GM23338 (cell line): ENCODE measurements around the gene TMEM117. TPM values are rescaled to one million over a fixed set of nuclear protein-coding genes. Genes with fewer than 3 reads are reported as not detected.

Experiments
- ATAC-seq: fragments of 200-7000 bp; cut with Tn5 transposase; 3 replicates; pipeline ENCODE4 v1.9.1; 2020
- DNase-seq: peaks from one replicate; pipeline ENCODE4 v3.0.0-alpha.2; 2015; ENCODE audit warnings: low spot score
- H2AFZ ChIP-seq: fragments of 200-600 bp; sonication (generic); 2 replicates; pipeline ENCODE4 v1.8.0; 2016; ENCODE audit warnings: antibody characterized with exemption, mild to moderate bottlenecking, moderate library complexity
- H3F3A ChIP-seq: fragments of 200-600 bp; sonication (generic); replicated peaks from 2 replicates; pipeline ENCODE4 v1.8.0; 2017; ENCODE audit warnings: antibody characterized with exemption, mixed run types, low read depth
- H3K27ac ChIP-seq: fragments of 200-600 bp; sonication (generic); 2 replicates; pipeline ENCODE4 v1.6.1; 2016; ENCODE audit warnings: low read depth
- H3K27me3 ChIP-seq: fragments of 200-600 bp; sonication (generic); 2 replicates; pipeline ENCODE4 v1.8.0; 2016; ENCODE audit warnings: mild to moderate bottlenecking, mixed run types, moderate library complexity; ENCODE audit not compliant: insufficient read depth
- H3K36me3 ChIP-seq: fragments of 200-600 bp; sonication (generic); 2 replicates; pipeline ENCODE4 v1.8.0; 2016; ENCODE audit warnings: mild to moderate bottlenecking; ENCODE audit not compliant: insufficient read depth
- H3K4me1 ChIP-seq: fragments of 200-600 bp; sonication (generic); 2 replicates; pipeline ENCODE4 v1.8.0; 2016; ENCODE audit warnings: mild to moderate bottlenecking, moderate library complexity; ENCODE audit not compliant: insufficient read depth
- H3K4me2 ChIP-seq: fragments of 200-600 bp; sonication (generic); 2 replicates; pipeline ENCODE4 v1.7.1; 2017; ENCODE audit warnings: mixed run types
- H3K4me3 ChIP-seq: fragments of 200-600 bp; sonication (generic); 2 replicates; pipeline ENCODE4 v1.6.1; 2016; ENCODE audit warnings: mixed run types
- H3K79me2 ChIP-seq: fragments of 200-600 bp; sonication (generic); replicated peaks from 2 replicates; pipeline ENCODE4 v1.8.0; 2017; ENCODE audit warnings: mild to moderate bottlenecking; ENCODE audit not compliant: insufficient read depth
- H3K9me2 ChIP-seq: fragments of 200-600 bp; sonication (generic); 2 replicates; pipeline ENCODE4 v1.8.0; 2017; ENCODE audit not compliant: insufficient read depth
- H4K20me1 ChIP-seq: fragments of 200-600 bp; sonication (generic); replicated peaks from 2 replicates; pipeline ENCODE4 v1.8.0; 2017; ENCODE audit warnings: mild to moderate bottlenecking; ENCODE audit not compliant: insufficient read depth
- H3K27ac Mint-ChIP-seq: 2 replicates; pipeline ENCODE4 v1.8.0; 2020; ENCODE audit warnings: inconsistent platforms, mild to moderate bottlenecking, moderate library complexity, mixed read lengths
- H3K27me3 Mint-ChIP-seq: 3 replicates; pipeline ENCODE4 v1.8.0; 2022; ENCODE audit warnings: low read depth, mild to moderate bottlenecking, moderate library complexity, mixed read lengths, inconsistent platforms; ENCODE audit not compliant: insufficient read depth, poor library complexity
- H3K36me3 Mint-ChIP-seq: 3 replicates; pipeline ENCODE4 v1.8.0; 2021; ENCODE audit warnings: low read depth, mild to moderate bottlenecking, inconsistent platforms, moderate library complexity, mixed read lengths
- H3K4me1 Mint-ChIP-seq: 3 replicates; pipeline ENCODE4 v1.8.0; 2020; ENCODE audit warnings: mild to moderate bottlenecking, inconsistent platforms, mixed read lengths
- H3K4me3 Mint-ChIP-seq: 3 replicates; pipeline ENCODE4 v1.8.0; 2021; ENCODE audit warnings: moderate library complexity, mild to moderate bottlenecking, inconsistent platforms, mixed read lengths
- H3K9me3 Mint-ChIP-seq: 3 replicates; pipeline ENCODE4 v1.8.0; 2020; ENCODE audit warnings: moderate library complexity, mild to moderate bottlenecking, inconsistent platforms, mixed read lengths
- CREB1 ChIP-seq: fragments of 250-450 bp; sonication (Bioruptor Pico); IDR thresholded peaks from 2 replicates; pipeline ENCODE4 v1.5.0; 2020; ENCODE audit warnings: low read depth, mild to moderate bottlenecking, moderate library complexity
- EZH2phosphoT487 ChIP-seq: fragments of 200-600 bp; sonication (generic); IDR thresholded peaks from one replicate; pipeline ENCODE4 v1.8.1; 2018; ENCODE audit warnings: antibody characterized with exemption; ENCODE audit not compliant: unreplicated experiment
- JUNB ChIP-seq: IDR thresholded peaks from one replicate; pipeline ENCODE4 v1.6.1; 2016; ENCODE audit warnings: antibody characterized with exemption; ENCODE audit not compliant: unreplicated experiment
- POLR2AphosphoS5 ChIP-seq: IDR thresholded peaks from 2 replicates; pipeline ENCODE4 v1.6.1; 2016; ENCODE audit warnings: antibody characterized with exemption, low read depth
- STAT1 ChIP-seq: IDR thresholded peaks from one replicate; pipeline ENCODE4 v1.6.1; 2016; ENCODE audit warnings: antibody characterized with exemption; ENCODE audit not compliant: unreplicated experiment
- ZNF114 ChIP-seq: fragments of 250-450 bp; sonication (Bioruptor Pico); IDR thresholded peaks from 2 replicates; pipeline ENCODE4 v1.5.0; 2020; ENCODE audit warnings: mild to moderate bottlenecking, moderate library complexity
- ZNF331 ChIP-seq: fragments of 250-450 bp; sonication (Bioruptor Pico); IDR thresholded peaks from 2 replicates; pipeline ENCODE4 v1.5.0; 2020; ENCODE audit warnings: low read depth, mild to moderate bottlenecking, moderate library complexity
- polyA plus RNA-seq: library from polyadenylated mRNA; unstranded; fragments of >200 nt; fragmentation: Nextera tagmentation; extraction: Ambion mirVana; gene quantifications from 2 replicates; pipeline ENCODE4 v1.2.1, GENCODE V29; 2016
- total RNA-seq: library from RNA; depleted of rRNA; stranded (reverse); fragments of >200 nt; shearing (Covaris generic); gene quantifications from 2 replicates; pipeline ENCODE4 v1.2.3, GENCODE V29; 2014
- TF ChIP-seq, protein P1 (sequence below): fragments of 250-450 bp; sonication (Bioruptor Pico); IDR thresholded peaks from 2 replicates; pipeline ENCODE4 v1.5.0; 2020; ENCODE audit warnings: mild to moderate bottlenecking, moderate library complexity
- TF ChIP-seq, protein P2 (sequence below): IDR thresholded peaks from 2 replicates; pipeline ENCODE4 v1.6.1; 2016; ENCODE audit warnings: antibody characterized with exemption
- TF ChIP-seq, protein P3 (sequence below), 2 experiments: fragments of 200-600 bp in 1 of 2; sonication (generic) in 1 of 2; conservative IDR thresholded peaks; 2 replicates each; pipeline versions ENCODE4 v1.5.1 to v1.6.1; 2016 to 2017; ENCODE audit warnings: antibody characterized with exemption in 2 of 2, low read depth in 2 of 2, mild to moderate bottlenecking in 2 of 2, moderate library complexity in 1 of 2
- TF ChIP-seq, protein P4 (sequence below): IDR thresholded peaks from one replicate; pipeline ENCODE4 v1.6.1; 2018; ENCODE audit warnings: antibody characterized with exemption; ENCODE audit not compliant: unreplicated experiment

Gene TMEM117
- total and polyA plus RNA-seq, 2 experiments from 2014 or later: 0.94 to 1.6 TPM

DNA sequence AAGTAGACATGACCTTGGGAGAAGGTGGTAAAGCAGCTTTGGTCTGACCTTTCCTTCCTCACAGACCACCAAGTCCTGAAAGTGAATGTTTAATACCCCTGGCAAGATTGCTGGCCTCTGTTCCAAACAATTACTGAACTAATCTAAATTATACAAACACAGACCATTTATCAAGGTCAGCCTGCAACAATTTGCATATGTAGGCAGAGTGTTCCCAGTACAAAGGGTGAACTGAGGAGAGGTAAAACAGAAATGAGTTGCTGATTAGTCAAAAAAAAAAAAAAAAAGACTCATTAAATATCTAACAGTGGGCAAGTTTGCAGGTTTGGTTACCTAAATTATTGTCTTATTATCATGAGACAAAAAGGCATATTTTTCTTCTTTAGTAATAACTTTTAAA lies 506.5 kb downstream of the TMEM117 start (continued):
- TF ChIP-seq, protein P1, sequence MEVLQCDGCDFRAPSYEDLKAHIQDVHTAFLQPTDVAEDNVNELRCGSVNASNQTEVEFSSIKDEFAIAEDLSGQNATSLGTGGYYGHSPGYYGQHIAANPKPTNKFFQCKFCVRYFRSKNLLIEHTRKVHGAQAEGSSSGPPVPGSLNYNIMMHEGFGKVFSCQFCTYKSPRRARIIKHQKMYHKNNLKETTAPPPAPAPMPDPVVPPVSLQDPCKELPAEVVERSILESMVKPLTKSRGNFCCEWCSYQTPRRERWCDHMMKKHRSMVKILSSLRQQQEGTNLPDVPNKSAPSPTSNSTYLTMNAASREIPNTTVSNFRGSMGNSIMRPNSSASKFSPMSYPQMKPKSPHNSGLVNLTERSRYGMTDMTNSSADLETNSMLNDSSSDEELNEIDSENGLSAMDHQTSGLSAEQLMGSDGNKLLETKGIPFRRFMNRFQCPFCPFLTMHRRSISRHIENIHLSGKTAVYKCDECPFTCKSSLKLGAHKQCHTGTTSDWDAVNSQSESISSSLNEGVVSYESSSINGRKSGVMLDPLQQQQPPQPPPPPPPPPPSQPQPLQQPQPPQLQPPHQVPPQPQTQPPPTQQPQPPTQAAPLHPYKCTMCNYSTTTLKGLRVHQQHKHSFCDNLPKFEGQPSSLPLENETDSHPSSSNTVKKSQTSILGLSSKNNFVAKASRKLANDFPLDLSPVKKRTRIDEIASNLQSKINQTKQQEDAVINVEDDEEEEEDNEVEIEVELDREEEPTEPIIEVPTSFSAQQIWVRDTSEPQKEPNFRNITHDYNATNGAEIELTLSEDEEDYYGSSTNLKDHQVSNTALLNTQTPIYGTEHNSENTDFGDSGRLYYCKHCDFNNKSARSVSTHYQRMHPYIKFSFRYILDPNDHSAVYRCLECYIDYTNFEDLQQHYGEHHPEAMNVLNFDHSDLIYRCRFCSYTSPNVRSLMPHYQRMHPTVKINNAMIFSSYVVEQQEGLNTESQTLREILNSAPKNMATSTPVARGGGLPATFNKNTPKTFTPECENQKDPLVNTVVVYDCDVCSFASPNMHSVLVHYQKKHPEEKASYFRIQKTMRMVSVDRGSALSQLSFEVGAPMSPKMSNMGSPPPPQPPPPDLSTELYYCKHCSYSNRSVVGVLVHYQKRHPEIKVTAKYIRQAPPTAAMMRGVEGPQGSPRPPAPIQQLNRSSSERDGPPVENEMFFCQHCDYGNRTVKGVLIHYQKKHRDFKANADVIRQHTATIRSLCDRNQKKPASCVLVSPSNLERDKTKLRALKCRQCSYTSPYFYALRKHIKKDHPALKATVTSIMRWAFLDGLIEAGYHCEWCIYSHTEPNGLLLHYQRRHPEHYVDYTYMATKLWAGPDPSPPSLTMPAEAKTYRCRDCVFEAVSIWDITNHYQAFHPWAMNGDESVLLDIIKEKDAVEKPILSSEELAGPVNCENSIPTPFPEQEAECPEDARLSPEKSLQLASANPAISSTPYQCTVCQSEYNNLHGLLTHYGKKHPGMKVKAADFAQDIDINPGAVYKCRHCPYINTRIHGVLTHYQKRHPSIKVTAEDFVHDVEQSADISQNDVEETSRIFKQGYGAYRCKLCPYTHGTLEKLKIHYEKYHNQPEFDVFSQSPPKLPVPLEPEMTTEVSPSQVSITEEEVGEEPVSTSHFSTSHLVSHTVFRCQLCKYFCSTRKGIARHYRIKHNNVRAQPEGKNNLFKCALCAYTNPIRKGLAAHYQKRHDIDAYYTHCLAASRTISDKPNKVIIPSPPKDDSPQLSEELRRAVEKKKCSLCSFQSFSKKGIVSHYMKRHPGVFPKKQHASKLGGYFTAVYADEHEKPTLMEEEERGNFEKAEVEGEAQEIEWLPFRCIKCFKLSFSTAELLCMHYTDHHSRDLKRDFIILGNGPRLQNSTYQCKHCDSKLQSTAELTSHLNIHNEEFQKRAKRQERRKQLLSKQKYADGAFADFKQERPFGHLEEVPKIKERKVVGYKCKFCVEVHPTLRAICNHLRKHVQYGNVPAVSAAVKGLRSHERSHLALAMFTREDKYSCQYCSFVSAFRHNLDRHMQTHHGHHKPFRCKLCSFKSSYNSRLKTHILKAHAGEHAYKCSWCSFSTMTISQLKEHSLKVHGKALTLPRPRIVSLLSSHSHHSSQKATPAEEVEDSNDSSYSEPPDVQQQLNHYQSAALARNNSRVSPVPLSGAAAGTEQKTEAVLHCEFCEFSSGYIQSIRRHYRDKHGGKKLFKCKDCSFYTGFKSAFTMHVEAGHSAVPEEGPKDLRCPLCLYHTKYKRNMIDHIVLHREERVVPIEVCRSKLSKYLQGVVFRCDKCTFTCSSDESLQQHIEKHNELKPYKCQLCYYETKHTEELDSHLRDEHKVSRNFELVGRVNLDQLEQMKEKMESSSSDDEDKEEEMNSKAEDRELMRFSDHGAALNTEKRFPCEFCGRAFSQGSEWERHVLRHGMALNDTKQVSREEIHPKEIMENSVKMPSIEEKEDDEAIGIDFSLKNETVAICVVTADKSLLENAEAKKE (CRISPR knock-in tag): no peak
- TF ChIP-seq, protein P2, sequence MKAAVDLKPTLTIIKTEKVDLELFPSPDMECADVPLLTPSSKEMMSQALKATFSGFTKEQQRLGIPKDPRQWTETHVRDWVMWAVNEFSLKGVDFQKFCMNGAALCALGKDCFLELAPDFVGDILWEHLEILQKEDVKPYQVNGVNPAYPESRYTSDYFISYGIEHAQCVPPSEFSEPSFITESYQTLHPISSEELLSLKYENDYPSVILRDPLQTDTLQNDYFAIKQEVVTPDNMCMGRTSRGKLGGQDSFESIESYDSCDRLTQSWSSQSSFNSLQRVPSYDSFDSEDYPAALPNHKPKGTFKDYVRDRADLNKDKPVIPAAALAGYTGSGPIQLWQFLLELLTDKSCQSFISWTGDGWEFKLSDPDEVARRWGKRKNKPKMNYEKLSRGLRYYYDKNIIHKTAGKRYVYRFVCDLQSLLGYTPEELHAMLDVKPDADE: no peak
- no peak for TF ChIP-seq STAT1
- no peak for TF ChIP-seq ZNF331 (CRISPR knock-in tag)
- TF ChIP-seq EZH2phosphoT487: no peak
- TF ChIP-seq, protein P3, sequence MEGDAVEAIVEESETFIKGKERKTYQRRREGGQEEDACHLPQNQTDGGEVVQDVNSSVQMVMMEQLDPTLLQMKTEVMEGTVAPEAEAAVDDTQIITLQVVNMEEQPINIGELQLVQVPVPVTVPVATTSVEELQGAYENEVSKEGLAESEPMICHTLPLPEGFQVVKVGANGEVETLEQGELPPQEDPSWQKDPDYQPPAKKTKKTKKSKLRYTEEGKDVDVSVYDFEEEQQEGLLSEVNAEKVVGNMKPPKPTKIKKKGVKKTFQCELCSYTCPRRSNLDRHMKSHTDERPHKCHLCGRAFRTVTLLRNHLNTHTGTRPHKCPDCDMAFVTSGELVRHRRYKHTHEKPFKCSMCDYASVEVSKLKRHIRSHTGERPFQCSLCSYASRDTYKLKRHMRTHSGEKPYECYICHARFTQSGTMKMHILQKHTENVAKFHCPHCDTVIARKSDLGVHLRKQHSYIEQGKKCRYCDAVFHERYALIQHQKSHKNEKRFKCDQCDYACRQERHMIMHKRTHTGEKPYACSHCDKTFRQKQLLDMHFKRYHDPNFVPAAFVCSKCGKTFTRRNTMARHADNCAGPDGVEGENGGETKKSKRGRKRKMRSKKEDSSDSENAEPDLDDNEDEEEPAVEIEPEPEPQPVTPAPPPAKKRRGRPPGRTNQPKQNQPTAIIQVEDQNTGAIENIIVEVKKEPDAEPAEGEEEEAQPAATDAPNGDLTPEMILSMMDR (conservative IDR thresholded peaks at IDR 0.05; ENCODE audit: low read depth in 2 of 2): no peak
- TF ChIP-seq ZNF114: no peak

DNA sequence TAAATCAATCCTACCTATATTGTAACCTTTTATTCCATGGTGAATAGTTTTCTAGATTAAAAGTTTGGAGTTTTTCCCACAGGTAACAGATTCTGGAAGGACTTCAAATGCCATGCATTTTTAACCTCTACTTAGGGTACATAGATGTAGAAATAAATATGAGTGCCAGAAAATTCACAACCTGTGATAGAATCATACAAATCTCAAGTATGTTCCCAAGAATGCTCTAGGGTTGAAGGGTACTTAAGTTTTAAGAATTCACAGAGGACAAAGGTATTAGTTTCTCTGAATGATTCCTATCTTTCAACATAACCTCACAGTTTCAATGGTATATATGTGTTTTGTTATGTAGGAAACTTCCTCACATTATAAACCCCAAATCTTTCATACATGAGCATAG lies 511.3 kb downstream of the TMEM117 start:
- DNase-seq (no peak), ATAC-seq (no peak)
- no peak overlapping the region for H3K4me3 ChIP-seq
- Mint-ChIP-seq H3K27ac (no peak overlapping the region), H3K36me3 (no peaks in the 10 kb centered on the region), H3K4me1 (peaks cover 4% of the 10 kb centered on the region; the same call in 2 of the 3 replicates), H3K4me3 (no peak overlapping the region), H3K27me3 (no peaks in the 10 kb centered on the region), H3K9me3 (no peaks in the 10 kb centered on the region)
- peaks cover 6% of the 10 kb centered on the region; the same call in 1 of the 2 replicates for H3K9me2 ChIP-seq
- H3K27me3 ChIP-seq: no peaks in the 10 kb centered on the region
- no peaks in the 10 kb centered on the region for H3K4me1 ChIP-seq
- no peaks in the 10 kb centered on the region for H4K20me1 ChIP-seq
- no peaks in the 10 kb centered on the region for H3K79me2 ChIP-seq
- H3K4me2 ChIP-seq: no peak overlapping the region
- H2AFZ ChIP-seq: no peak overlapping the region
- H3K36me3 ChIP-seq: no peaks in the 10 kb centered on the region
- H3K27ac ChIP-seq: no peak overlapping the region
- H3F3A ChIP-seq: no peaks in the 10 kb centered on the region
- TF ChIP-seq, protein P4, sequence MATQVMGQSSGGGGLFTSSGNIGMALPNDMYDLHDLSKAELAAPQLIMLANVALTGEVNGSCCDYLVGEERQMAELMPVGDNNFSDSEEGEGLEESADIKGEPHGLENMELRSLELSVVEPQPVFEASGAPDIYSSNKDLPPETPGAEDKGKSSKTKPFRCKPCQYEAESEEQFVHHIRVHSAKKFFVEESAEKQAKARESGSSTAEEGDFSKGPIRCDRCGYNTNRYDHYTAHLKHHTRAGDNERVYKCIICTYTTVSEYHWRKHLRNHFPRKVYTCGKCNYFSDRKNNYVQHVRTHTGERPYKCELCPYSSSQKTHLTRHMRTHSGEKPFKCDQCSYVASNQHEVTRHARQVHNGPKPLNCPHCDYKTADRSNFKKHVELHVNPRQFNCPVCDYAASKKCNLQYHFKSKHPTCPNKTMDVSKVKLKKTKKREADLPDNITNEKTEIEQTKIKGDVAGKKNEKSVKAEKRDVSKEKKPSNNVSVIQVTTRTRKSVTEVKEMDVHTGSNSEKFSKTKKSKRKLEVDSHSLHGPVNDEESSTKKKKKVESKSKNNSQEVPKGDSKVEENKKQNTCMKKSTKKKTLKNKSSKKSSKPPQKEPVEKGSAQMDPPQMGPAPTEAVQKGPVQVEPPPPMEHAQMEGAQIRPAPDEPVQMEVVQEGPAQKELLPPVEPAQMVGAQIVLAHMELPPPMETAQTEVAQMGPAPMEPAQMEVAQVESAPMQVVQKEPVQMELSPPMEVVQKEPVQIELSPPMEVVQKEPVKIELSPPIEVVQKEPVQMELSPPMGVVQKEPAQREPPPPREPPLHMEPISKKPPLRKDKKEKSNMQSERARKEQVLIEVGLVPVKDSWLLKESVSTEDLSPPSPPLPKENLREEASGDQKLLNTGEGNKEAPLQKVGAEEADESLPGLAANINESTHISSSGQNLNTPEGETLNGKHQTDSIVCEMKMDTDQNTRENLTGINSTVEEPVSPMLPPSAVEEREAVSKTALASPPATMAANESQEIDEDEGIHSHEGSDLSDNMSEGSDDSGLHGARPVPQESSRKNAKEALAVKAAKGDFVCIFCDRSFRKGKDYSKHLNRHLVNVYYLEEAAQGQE: no peak
- no peak for TF ChIP-seq ZNF331 (CRISPR knock-in tag)
- no peak for TF ChIP-seq ZNF114
- TF ChIP-seq CREB1 (CRISPR knock-in tag): no peak
- no peak for TF ChIP-seq EZH2phosphoT487
- no peak for TF ChIP-seq POLR2AphosphoS5
- TF ChIP-seq STAT1: no peak
- TF ChIP-seq JUNB: no peak
